T-helper 17 cell (primary cell): Measurements from ENCODE around the gene NES. TPM values are rescaled to one million over a fixed set of nuclear protein-coding genes. Genes with fewer than 3 reads are reported as not detected.
"Not testable (repeated sequence)": the region's sequence is repeated elsewhere in the genome, so short reads cannot be mapped to it uniquely, and the experiment has no call there.

Experiments
- ATAC-seq: fragments of 150-1000 bp; cut with Tn5 transposase; 2 replicates; pipeline ENCODE4 v1.10.0; 2021; ENCODE audit warnings: mild to moderate bottlenecking, moderate library complexity
- DNase-seq, 3 donors: peaks; one replicate each; pipeline versions ENCODE4 v3.0.0 to v3.0.0-alpha.2; 2020 to 2021
- H3K9me3 ChIP-seq: one replicate; pipeline ENCODE4 v1.7.0; 2013; ENCODE audit warnings: low read length, mild to moderate bottlenecking; ENCODE audit not compliant: control insufficient read depth, poor library complexity, severe bottlenecking
- H3K27ac Mint-ChIP-seq: one replicate; pipeline ENCODE4 v1.8.0; 2022; ENCODE audit warnings: mild to moderate bottlenecking, moderate library complexity, mixed read lengths
- H3K27me3 Mint-ChIP-seq: one replicate; pipeline ENCODE4 v1.8.0; 2022; ENCODE audit warnings: mixed read lengths
- H3K36me3 Mint-ChIP-seq: one replicate; pipeline ENCODE4 v1.8.0; 2022; ENCODE audit warnings: low read depth, mixed read lengths
- H3K4me1 Mint-ChIP-seq: one replicate; pipeline ENCODE4 v1.8.0; 2022; ENCODE audit warnings: mild to moderate bottlenecking, mixed read lengths
- H3K4me3 Mint-ChIP-seq: one replicate; pipeline ENCODE4 v1.8.0; 2022; ENCODE audit warnings: mild to moderate bottlenecking, moderate library complexity, mixed read lengths
- total RNA-seq, 4 donors: library from RNA in 2 of 4; stranded (reverse) in 2 of 4; gene quantifications; one replicate each; pipeline ENCODE4 v1.2.3 and lab custom pipeline; 2022 to 2026

NES gene
- total RNA-seq, 2 donors from 2014 or later: not detected

GRCh38 chr1:156632355-156632754 lies 44.9 kb downstream of the NES start:
- H3K27ac Mint-ChIP-seq: no peak overlapping the region
- H3K27me3 Mint-ChIP-seq: peaks cover 70% of the 10 kb centered on the region
- ATAC-seq (no peak), DNase-seq (no peak)
- no peaks in the 10 kb centered on the region for H3K9me3 ChIP-seq
- H3K36me3 Mint-ChIP-seq: peaks cover 10% of the 10 kb centered on the region
- no peak overlapping the region for H3K4me3 Mint-ChIP-seq
- no peaks in the 10 kb centered on the region for H3K4me1 Mint-ChIP-seq

- DNase-seq, H3K4me3 Mint-ChIP-seq, H3K4me1 Mint-ChIP-seq, ATAC-seq, H3K9me3 ChIP-seq, H3K27ac Mint-ChIP-seq, H3K36me3 Mint-ChIP-seq: not testable (repeated sequence)
- peaks cover 66% of the 10 kb centered on the region for H3K27me3 Mint-ChIP-seq
These were observed 46.1 kb downstream of the NES start for GRCh38 chr1:156631152-156631551.

DNA sequence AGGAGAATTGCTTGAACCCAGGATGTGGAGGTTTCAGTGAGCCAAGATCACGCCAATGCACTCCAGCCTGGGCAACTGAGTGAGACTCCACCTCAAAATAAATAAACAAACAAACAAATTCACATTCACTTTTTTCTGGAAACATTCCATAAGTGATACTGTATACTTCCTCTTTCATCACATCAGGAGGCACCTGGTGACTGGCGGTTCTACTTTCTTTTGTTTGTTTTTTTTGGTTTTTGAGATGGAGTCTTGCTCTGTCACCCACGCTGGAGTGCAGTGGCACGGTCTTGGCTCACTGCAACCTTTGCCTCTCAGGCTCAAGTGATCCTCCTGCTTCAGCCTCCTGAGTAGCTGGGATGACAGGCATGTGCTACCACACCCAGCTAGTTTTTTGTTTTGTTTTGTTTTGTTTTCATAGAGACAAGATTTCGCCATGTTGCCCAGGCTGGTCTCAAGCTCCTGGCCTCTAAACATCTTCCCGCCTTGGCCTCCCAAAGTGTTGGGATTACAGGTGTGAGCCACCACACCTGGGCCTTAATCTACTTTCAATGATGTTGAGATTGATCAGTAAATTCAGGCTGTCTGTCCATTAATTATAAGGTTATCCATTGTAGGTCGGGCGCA lies 47.3 kb downstream of the NES start:
- no peaks in the 10 kb centered on the region for H3K9me3 ChIP-seq
- DNase-seq (no peak), ATAC-seq (no peak)
- peaks cover 66% of the 10 kb centered on the region for H3K27me3 Mint-ChIP-seq
- H3K4me1 Mint-ChIP-seq: peaks cover 6% of the 10 kb centered on the region
- no peak overlapping the region for H3K27ac Mint-ChIP-seq
- H3K4me3 Mint-ChIP-seq: no peak overlapping the region
- H3K36me3 Mint-ChIP-seq: peaks cover 11% of the 10 kb centered on the region

DNA sequence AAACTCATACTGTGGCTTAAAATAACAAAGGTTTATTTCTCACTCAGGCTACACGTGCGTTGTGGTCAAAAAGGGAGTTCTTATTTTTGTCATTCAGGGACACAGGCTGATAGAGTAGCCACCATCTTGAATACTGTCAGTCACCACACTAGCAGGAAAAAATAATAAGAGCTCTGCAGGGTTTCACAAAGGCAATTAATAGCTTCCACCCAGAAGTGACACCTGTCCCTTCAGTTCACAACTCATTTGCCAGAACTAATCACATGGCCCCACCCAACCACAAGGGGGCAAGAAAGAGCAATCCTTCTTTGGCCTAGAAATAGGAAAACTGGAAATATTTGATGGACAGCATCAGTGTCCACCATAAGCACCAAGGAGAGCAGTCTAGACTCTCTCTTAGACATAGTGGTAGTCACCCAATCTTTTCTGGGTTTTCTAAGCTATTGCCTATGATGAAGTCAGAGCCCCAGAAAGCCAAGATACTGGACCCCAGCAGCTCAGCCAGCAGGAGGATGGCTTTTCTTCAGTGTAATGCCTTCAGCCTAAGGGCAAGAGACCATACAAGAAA lies 49.8 kb downstream of the NES start:
- ATAC-seq (peak; percentile 29), DNase-seq (peak in 1 of 3 donors; percentile 30)
- Mint-ChIP-seq H3K27me3 (peaks cover 56% of the 10 kb centered on the region), H3K36me3 (peaks cover 13% of the 10 kb centered on the region), H3K4me3 (no peak overlapping the region), H3K27ac (no peak overlapping the region), H3K4me1 (peaks cover 8% of the 10 kb centered on the region)
- H3K9me3 ChIP-seq: no peaks in the 10 kb centered on the region

- no peaks in the 10 kb centered on the region for H3K9me3 ChIP-seq
- Mint-ChIP-seq H3K4me3 (peak overlapping the region; percentile 93), H3K27ac (peak overlapping the region; percentile 71), H3K27me3 (peaks cover 51% of the 10 kb centered on the region), H3K36me3 (peaks cover 10% of the 10 kb centered on the region), H3K4me1 (peaks cover 8% of the 10 kb centered on the region)
- DNase-seq: no peak
- ATAC-seq: no peak
These were observed 51.1 kb downstream of the NES start for GRCh38 chr1:156626079-156626438.

- DNase-seq: peak; percentile 52 to 59 (median 56)
- peaks cover 51% of the 10 kb centered on the region for H3K27me3 Mint-ChIP-seq
- H3K4me3 Mint-ChIP-seq: peak overlapping the region; percentile 93
- peak overlapping the region; percentile 71 for H3K27ac Mint-ChIP-seq
- ATAC-seq: peak; percentile 77
- no peaks in the 10 kb centered on the region for H3K9me3 ChIP-seq
- peaks cover 8% of the 10 kb centered on the region for H3K4me1 Mint-ChIP-seq
- H3K36me3 Mint-ChIP-seq: peaks cover 8% of the 10 kb centered on the region
These were observed 51.6 kb downstream of the NES start for GRCh38 chr1:156625436-156626078.

- H3K36me3 Mint-ChIP-seq: peaks cover 8% of the 10 kb centered on the region
- H3K4me3 Mint-ChIP-seq: peak overlapping the region; percentile 74
- peaks cover 8% of the 10 kb centered on the region for H3K4me1 Mint-ChIP-seq
- peaks cover 57% of the 10 kb centered on the region for H3K27me3 Mint-ChIP-seq
- H3K27ac Mint-ChIP-seq: no peak overlapping the region
- peak; percentile 19 for ATAC-seq
- H3K9me3 ChIP-seq: no peaks in the 10 kb centered on the region
- no peak for DNase-seq
These were observed 52.3 kb downstream of the NES start for GRCh38 chr1:156624814-156625435.

DNA sequence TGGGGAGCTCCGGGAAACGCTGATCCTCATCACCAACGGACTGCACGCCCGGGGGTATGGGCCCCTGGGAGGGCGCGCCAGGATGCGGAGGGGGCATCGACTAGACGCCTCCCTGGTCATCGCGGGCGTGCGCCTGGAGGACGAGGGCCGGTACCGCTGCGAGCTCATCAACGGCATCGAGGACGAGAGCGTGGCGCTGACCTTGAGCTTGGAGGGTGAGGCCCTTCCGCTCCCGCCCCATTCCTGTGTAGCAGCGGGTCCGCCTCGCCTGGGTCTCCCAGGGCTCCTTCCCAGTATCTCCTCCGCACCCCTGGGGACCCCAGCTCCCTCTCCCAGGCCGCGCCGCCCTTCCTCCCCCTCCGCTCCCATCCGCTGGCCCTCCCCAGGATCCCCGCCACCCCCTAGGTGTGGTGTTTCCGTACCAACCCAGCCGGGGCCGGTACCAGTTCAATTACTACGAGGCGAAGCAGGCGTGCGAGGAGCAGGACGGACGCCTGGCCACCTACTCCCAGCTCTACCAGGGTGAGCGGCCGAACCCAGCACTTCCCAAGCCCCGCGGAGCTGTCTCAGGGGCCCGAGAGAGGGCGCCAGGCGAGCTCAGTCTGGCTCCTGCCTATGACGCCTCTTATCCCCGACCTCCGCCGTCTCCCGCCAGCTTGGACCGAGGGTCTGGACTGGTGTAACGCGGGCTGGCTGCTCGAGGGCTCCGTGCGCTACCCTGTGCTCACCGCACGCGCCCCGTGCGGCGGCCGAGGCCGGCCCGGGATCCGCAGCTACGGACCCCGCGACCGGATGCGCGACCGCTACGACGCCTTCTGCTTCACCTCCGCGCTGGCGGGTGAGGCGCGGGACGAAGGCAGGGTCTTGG lies 53.0 kb downstream of the NES start:
- H3K27me3 Mint-ChIP-seq: peaks cover 64% of the 10 kb centered on the region
- peaks cover 8% of the 10 kb centered on the region for H3K36me3 Mint-ChIP-seq
- H3K4me1 Mint-ChIP-seq: peaks cover 8% of the 10 kb centered on the region
- DNase-seq (peak in 2 of 3 donors; percentile 26 to 30), ATAC-seq (peak; percentile 63)
- no peak overlapping the region for H3K27ac Mint-ChIP-seq
- no peaks in the 10 kb centered on the region for H3K9me3 ChIP-seq
- H3K4me3 Mint-ChIP-seq: peak overlapping the region; percentile 74

DNA sequence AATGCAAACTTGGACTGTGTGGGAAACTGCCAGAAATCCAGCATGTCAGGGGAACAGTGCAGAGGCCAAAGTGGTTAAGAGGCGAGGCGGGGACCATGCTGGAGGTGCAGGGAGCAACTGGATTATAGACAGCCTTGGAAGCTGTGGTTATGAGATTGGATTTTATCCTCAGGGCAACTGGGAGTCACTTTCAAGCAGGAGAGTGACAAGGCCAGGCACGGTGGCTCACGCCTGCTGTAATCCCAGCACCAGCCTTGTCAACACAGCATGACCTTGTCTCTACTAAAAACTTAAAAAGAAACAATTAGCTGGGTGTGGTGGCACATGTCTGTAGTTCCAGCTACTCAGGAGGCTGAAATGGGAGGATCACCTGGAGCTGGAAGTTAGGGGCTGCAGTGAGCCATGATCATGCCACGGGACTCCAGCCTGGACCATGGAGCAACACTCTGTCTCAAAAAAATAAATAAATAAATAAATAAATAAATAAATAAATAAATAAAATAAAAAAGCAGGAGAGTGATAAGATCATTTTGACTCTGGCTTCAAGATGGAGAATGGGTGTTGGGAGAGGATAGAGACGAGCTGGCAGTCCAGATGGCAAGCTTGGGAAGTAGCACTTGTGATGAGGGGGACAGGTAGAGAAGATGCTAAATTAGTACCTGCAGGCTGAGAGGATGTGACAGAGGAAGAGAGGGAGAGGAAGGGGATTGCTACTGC lies 54.5 kb downstream of the NES start:
- ATAC-seq (no peak), DNase-seq (no peak)
- Mint-ChIP-seq H3K36me3 (peaks cover 8% of the 10 kb centered on the region), H3K27ac (no peak overlapping the region), H3K4me3 (peak overlapping the region; percentile 58), H3K27me3 (peaks cover 60% of the 10 kb centered on the region), H3K4me1 (peaks cover 8% of the 10 kb centered on the region)
- no peaks in the 10 kb centered on the region for H3K9me3 ChIP-seq

- Mint-ChIP-seq H3K4me1 (peaks cover 6% of the 10 kb centered on the region), H3K27me3 (peaks cover 69% of the 10 kb centered on the region), H3K4me3 (no peak overlapping the region), H3K27ac (no peak overlapping the region), H3K36me3 (peaks cover 4% of the 10 kb centered on the region)
- ATAC-seq (no peak), DNase-seq (no peak)
- no peaks in the 10 kb centered on the region for H3K9me3 ChIP-seq
These were observed 57.6 kb downstream of the NES start for GRCh38 chr1:156619582-156619955.

DNA sequence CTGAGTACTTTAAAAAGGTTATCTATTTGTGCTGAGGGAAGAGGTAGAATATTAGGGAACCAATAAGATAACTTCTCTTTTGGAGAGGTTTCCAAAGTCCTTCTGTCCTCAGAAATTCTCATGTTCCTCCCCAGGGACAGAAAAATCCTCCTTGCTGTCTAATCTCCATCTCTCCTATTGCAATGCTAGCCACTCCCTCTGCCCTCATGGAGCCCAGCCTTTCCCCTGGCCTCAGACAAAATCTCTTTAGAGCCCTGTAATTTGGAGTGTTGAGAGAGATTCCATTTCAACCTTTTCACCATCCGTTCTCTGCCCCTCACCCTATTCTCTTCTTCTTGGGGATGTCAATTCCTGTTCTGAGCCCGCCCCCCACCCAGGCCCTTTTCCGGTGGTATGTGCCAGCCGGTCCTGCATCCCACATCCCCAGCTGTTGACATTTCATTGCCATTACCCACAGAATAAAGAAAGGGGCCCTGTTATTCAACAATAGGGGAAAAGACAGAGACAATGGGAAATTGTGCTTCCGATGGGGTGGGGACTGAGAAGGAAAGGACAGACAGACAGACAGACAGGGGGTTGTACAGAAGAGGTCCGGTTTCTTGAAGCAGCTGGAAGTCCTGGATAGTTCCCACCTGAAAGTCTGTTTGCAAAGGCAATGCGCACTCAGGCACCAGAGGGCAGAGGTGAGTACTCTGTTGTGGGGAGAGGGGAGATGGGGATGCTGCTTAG lies 58.2 kb downstream of the NES start, which contains the start of gene HAPLN2:
HAPLN2 (plus strand) TSS at position 563 of the 729 bp plus-strand sequence. CDS start 4,076 bp downstream, outside the sequence.
- Mint-ChIP-seq H3K27ac (no peak within 1 kb of the TSS), H3K4me1 (peaks cover 3% of the 10 kb centered on the region), H3K4me3 (no peak within 1 kb of the TSS), H3K36me3 (peaks cover 4% of the 10 kb centered on the region), H3K27me3 (peaks cover 74% of the 10 kb centered on the region)
- H3K9me3 ChIP-seq: no peaks in the 10 kb centered on the region
- no peak for DNase-seq
- ATAC-seq: peak; percentile 60
